GM12873 (cell line): ENCODE measurements around the gene NACC2.

Source experiments
- CTCF ChIP-seq: IDR thresholded peaks from 2 replicates; pipeline ENCODE4 v1.5.1; 2012; ENCODE audit warnings: low read depth, mild to moderate bottlenecking, moderate library complexity, low read length, control low read depth; ENCODE audit not compliant: insufficient read depth; ENCODE audit errors: missing control alignments

The NACC2 gene

GRCh38 chr9:135989157-135989556, 105.9 kb downstream of the NACC2 start:
- peak; percentile 4 for TF ChIP-seq CTCF

GRCh38 chr9:135988493-135988892, 106.6 kb downstream of the NACC2 start:
- no peak for TF ChIP-seq CTCF

GRCh38 chr9:135987838-135988404, 107.2 kb downstream of the NACC2 start:
- no peak for TF ChIP-seq CTCF

GRCh38 chr9:135986605-135987004, 108.5 kb downstream of the NACC2 start:
- no peak for TF ChIP-seq CTCF

GRCh38 chr9:135985889-135986288, 109.2 kb downstream of the NACC2 start:
- TF ChIP-seq CTCF = no peak

- no peak for TF ChIP-seq CTCF
These were observed 109.7 kb downstream of the NACC2 start for GRCh38 chr9:135985459-135985774.

- no peak for TF ChIP-seq CTCF
These were observed 110.9 kb downstream of the NACC2 start for GRCh38 chr9:135984072-135984710.
